DND-41 (cell line): ENCODE results near the gene VPS13A.

Source experiments
- CTCF ChIP-seq: IDR thresholded peaks from 2 replicates; pipeline ENCODE4 v1.5.1; 2012; ENCODE audit warnings: borderline replicate concordance, low read length, moderate library complexity, mild to moderate bottlenecking; ENCODE audit not compliant: poor library complexity, severe bottlenecking; ENCODE audit errors: extremely low read depth
- EZH2 ChIP-seq: IDR thresholded peaks from 3 replicates; pipeline ENCODE4 v1.6.1; 2012; ENCODE audit warnings: borderline replicate concordance, low read depth, mild to moderate bottlenecking, moderate library complexity, low read length, inconsistent platforms; ENCODE audit not compliant: severe bottlenecking

GRCh38 chr9:77462066-77462465 is 284.7 kb downstream of the VPS13A start:
- TF ChIP-seq CTCF (no peak), EZH2 (no peak)
